Thoracic aorta endothelial cell (primary cell): ENCODE data around the gene OR6Y1. TPM values are rescaled to one million over a fixed set of nuclear protein-coding genes. Genes with fewer than 3 reads are reported as not detected.

Experiments used
- total RNA-seq: library from RNA; depleted of rRNA; stranded (reverse); fragments of >200 nt; gene quantifications from 2 replicates; pipeline ENCODE4 v1.2.3, GENCODE V29; 2012

The OR6Y1 gene, protein sequence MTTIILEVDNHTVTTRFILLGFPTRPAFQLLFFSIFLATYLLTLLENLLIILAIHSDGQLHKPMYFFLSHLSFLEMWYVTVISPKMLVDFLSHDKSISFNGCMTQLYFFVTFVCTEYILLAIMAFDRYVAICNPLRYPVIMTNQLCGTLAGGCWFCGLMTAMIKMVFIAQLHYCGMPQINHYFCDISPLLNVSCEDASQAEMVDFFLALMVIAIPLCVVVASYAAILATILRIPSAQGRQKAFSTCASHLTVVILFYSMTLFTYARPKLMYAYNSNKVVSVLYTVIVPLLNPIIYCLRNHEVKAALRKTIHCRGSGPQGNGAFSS
- total RNA-seq = not detected in 2 replicates

DNA sequence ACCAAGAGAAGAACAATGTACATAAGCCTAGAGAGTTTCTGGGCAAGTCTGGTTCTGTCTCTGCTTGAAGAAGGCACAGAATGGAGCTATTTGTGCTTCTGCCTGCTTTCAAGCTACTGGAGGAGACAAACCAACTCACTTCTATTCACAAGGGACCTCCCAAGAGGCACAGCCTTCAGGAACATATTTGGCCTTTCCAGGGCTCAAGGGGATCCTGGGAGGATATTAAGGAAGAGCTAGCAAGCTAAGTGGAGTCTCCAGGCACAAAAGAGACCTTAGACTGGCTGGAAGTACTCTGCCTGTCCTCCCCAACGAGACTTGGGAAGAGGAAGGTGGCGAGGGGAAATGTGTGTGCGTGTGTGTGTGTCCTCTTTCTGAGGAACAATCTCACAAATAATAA, at the start of gene OR6Y1:
OR6Y1 (minus strand) TSS at position 54 of the 400 bp plus-strand sequence. CDS start 6,300 bp downstream, outside the sequence.

DNA sequence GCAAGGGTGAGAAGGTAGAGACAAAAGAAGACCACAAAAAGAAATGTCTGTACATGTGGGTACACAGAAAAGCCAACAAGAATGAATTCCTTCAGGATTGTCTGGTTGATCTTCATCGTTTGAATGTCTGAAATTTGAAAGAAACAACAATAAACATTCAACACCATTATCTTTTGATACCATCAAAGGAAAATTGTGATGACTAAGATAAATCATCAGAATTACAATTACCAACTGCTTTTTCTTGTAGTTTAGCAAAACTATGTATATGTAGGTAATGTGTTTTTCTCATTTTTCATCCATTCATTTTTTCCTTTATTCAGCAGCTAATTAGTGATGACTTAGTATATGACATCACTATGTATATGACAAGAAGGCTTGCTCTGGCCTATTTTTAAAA, 25.5 kb upstream of the OR6Y1 start, which contains the start of gene OR10X1:
OR10X1 (minus strand) TSS at position 167 of the 400 bp plus-strand sequence; CDS start at position 167, 0 bp downstream.

DNA sequence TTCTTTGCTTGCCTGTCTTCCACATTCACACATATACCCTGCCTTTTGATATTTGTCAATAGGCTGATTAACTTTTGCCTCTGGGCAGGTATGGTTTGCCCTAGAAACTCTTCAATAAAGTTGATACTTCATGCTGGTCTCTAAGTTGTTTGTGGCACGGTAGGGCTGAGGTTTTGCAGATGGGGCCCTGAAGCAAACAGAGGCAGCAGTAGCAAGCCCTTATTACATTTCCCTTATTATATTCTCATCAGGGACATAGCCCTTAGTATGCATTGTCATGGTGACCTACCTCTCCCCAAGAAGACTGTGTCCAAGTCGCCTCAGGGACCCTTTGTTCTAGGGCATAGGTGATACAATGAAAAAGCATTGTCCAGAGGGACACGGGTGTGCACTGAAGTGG, 16.3 kb upstream of the OR6Y1 start, which contains the start of gene OR6P1:
OR6P1 (minus strand) TSS at position 101 of the 400 bp plus-strand sequence. CDS start 6,976 bp downstream, outside the sequence.

Other genes with a start within 250 kb of the OR6Y1 start
- not detected in 2 replicates for gene CD1B, start 222.9 kb downstream of the OR6Y1 start, total RNA-seq
- gene CD1E, start 200.5 kb downstream of the OR6Y1 start, total RNA-seq = not detected in 2 replicates
- not detected in 2 replicates for gene OR10T2, start 154.9 kb downstream of the OR6Y1 start, total RNA-seq
- not detected in 2 replicates for gene OR10K2, start 128.2 kb downstream of the OR6Y1 start, total RNA-seq
- gene OR10K1, start 92.6 kb downstream of the OR6Y1 start, total RNA-seq = not detected in 2 replicates
- gene OR10R2, start 82.2 kb downstream of the OR6Y1 start, total RNA-seq = not detected in 2 replicates
- gene OR6P1, start 16.2 kb upstream of the OR6Y1 start, total RNA-seq = not detected in 2 replicates
- gene OR10X1, start 25.5 kb upstream of the OR6Y1 start, total RNA-seq = not detected in 2 replicates
- gene OR10Z1, start 50.9 kb upstream of the OR6Y1 start, total RNA-seq = not detected in 2 replicates
- gene SPTA1, start 132.3 kb upstream of the OR6Y1 start, total RNA-seq = 0.27 and 0.43 TPM in 2 replicates
- gene OR6K2, start 146.2 kb upstream of the OR6Y1 start, total RNA-seq = not detected in 2 replicates
- gene OR6K3, start 166.3 kb upstream of the OR6Y1 start, total RNA-seq = not detected in 2 replicates
- gene OR6K6, start 200.3 kb upstream of the OR6Y1 start, total RNA-seq = not detected in 2 replicates
- gene OR6N1, start 217.8 kb upstream of the OR6Y1 start, total RNA-seq = not detected in 2 replicates
- gene OR6N2, start 226.8 kb upstream of the OR6Y1 start, total RNA-seq = not detected in 2 replicates